Dermis microvascular lymphatic vessel endothelial cell (primary cell): ENCODE data around the gene EXOC6. TPM values are rescaled to one million over a fixed set of nuclear protein-coding genes. Genes with fewer than 3 reads are reported as not detected.
"Not testable (repeated sequence)": the region's sequence is repeated elsewhere in the genome, so short reads cannot be mapped to it uniquely, and the experiment has no call there.

Source experiments
- DNase-seq, 2 donors: peaks; one replicate each; pipeline versions ENCODE4 v3.0.0 to v3.0.0-alpha.2; 2010; ENCODE audit warnings: low read depth in 2 of 2
- total RNA-seq: library from RNA; depleted of rRNA; stranded (reverse); fragments of >200 nt; gene quantifications from 2 replicates; pipeline ENCODE4 v1.2.1, GENCODE V29; 2014

The EXOC6 gene
- total RNA-seq, 1 donor from 2014 or later: 292 TPM

GRCh38 chr10:93076871-93077270, 228.6 kb downstream of the EXOC6 start:
- DNase-seq: no peak

- no peak for DNase-seq
These were observed 229.6 kb downstream of the EXOC6 start for GRCh38 chr10:93077860-93078337.

DNA sequence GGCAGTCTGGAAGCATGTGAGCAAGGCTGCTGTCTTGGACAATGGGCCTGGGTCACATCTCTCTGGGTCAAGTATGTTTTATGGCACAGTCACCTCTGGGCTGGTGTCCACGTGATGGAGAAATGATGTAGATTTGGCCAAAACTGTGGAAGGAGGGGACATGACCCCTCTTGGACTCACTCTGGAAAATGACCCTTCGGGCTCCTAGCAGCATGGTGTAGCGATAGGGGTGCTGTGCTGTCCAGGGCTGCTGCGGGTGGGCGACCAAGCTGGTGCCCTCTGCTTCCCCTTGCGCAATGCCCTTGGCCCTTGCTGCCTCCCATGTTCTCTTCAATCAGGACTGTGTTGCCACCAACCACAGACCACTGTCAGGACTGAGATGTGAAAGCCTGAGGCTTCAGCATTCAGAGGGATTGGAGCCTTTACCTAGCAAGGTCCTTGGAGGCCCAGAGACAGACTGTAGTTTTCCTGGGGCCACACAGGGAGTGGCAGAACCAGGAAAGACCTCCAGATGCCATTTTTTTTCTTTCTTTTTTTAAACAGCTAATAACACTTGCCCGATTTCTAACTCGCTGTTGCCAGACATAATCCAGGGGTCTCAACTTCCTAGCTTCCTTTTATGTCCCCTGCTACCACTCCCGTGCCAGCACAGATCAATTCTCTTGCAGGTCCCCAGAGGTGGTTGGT, 231.5 kb downstream of the EXOC6 start:
- no peak for DNase-seq

DNA sequence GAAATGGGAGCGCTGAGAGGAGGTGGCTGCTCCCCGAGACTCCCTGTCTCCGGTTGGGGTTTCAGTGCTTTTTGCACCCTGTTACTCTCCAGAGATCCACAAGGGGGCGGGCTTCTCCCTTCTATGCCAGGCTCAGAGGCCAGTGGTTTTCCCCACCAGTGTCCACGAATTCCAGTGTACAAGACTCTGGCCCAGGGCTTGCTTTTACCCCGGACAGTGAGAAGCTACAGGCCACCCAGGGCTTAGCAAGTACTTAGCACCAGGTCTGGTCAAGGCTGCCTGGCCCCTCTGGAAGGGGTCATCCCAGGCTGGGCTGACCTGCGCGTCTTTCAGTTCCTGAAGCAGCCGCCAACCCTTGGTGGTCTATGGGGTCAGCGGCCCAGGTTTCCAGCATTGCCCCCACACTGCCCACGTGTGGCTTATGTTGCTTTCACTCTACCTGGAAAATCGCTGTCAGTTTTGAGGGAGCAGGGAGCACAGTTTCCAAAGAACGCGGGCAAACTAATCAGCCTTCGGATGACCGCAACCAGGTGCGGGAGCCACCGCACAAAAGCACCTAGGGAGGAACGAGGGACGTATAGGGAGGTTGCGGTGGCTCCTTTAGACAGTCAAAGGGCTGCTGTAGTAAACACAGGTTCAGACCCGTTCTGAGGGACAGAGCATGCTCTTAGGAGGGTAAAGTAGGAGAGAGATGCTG, 232.2 kb downstream of the EXOC6 start:
- peak in 1 of 2 donors; percentile 52 for DNase-seq

GRCh38 chr10:93081318-93081717, 233.0 kb downstream of the EXOC6 start:
- DNase-seq: no peak

DNA sequence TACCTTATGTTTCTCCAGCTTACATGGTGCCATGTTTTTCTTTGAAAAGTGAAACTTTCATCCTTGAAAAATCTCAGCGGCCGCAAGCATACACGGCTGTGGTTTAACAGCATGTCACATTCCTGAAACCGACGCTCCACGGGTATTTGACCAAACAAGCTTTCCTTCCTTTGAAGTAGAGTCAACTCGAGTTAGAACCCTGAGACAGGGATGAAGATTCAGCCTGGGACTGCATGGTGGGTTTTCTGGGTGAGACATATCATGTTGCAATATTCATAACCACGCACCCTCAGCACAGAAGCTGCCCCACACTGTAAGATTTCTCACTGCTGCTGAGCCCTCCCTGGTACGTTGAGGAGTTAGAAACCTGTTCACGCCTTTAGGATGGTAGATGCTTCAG, 233.5 kb downstream of the EXOC6 start:
- DNase-seq: no peak

GRCh38 chr10:93083743-93084539, 235.6 kb downstream of the EXOC6 start:
- no peak for DNase-seq

- no peak for DNase-seq
These were observed 237.0 kb downstream of the EXOC6 start for GRCh38 chr10:93085272-93085859.

- no peak for DNase-seq
These were observed 238.0 kb downstream of the EXOC6 start for GRCh38 chr10:93086289-93086688.

GRCh38 chr10:93087846-93088245, 239.5 kb downstream of the EXOC6 start:
- no peak for DNase-seq

- DNase-seq: no peak
These were observed 240.1 kb downstream of the EXOC6 start for GRCh38 chr10:93088466-93088865.

DNA sequence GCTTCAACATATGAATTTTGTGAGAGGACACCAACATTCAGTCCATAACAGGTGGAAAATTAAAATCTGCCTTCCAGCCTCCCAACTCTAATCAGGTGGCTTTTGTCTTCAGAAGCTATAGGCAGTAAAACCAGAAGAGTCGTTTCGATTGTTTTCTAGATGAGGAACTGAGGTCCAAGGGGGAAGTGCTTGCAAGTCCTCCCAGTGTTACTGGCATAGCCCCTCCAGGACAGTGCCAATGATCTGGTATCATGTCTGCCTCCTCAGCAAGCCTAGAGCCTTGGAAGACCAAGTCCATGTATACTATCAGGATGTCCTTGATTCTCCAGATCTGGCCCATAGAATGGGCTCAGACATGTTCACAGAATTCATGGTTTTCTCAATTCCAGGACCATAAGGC, 242.3 kb downstream of the EXOC6 start:
- no peak for DNase-seq

DNA sequence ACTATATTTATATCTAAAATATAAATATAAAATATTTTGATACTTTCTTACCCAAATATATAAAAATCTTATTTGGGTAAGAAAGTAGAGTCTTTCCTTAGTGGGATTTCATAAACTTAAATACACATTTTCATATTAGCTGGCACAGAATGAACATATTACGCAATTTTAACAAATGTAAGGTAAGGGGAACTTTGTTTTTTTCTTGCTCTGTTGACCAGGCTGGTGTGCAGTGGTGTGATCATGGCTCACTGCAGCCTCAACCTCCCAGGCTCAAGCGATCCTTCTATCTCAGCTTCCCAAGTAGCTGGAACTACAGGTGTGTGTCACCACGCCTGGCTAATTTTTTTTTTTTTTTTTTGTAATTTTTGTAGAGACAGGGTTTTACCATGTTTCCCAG, 243.6 kb downstream of the EXOC6 start:
- DNase-seq: no peak

GRCh38 chr10:93095225-93095624, 246.9 kb downstream of the EXOC6 start:
- DNase-seq: no peak

GRCh38 chr10:93096901-93097300, 248.6 kb downstream of the EXOC6 start:
- no peak for DNase-seq

DNA sequence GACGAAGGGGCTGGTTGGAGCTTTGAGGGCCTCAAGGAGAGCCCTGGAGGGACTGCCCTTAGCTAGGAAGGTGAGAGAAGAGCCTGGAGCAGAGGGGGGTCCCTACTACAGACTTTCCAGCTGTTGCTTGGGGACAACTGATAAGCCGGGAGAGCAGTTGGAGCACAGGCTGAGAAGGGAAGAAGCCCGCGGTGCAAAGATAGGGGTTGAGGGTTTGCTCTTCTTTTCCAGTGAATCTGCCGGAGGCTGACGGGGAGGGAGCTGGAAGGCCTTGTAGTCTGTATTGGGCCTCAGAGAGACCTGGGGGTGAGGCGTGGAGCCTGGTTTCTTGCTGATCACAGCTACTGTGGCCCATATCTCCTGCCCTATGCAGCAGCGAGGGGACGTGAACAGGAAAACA, 249.1 kb downstream of the EXOC6 start:
- DNase-seq: no peak

- no peak for DNase-seq
These were observed 250.5 kb downstream of the EXOC6 start for GRCh38 chr10:93098816-93099215.

GRCh38 chr10:93099670-93100069, 251.3 kb downstream of the EXOC6 start:
- DNase-seq: no peak

DNA sequence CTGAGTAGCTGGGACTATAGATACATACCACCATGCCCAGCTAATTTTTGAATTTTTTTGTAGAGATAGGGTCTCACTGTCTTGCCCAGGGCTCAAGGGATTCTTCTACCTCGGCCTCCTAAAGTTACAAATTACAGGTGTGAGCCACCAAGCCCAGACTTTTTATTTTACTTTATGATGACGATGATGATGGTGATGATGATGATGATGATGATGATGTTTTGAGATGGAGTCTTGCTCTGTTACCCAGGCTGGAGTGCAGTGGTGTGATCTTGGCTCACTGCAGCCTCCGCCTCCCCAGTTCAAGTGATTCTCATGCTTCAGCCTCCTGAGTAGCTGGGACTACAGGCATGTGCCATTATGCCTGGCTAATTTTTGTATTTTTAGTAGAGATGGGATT, 252.8 kb downstream of the EXOC6 start:
- DNase-seq: not testable (repeated sequence)

DNA sequence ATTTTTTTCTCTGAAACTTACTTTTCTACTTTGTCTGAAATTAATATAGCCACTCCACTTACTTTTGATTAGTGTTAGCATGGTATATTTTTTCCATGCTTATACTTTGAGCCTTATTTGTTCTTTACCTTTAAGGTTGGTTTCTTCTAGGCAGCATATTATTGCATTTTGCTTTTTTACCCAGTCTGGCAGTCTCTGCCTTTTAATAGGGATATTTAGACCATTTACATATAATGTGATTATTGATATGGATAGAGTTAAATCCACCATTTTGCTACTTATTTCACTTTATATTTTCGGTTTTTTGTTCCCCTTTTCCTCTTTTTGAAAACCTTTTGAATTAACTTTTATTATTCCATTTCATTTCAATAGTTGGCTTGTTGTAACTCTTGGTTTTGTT, 255.6 kb downstream of the EXOC6 start:
- no peak for DNase-seq

DNA sequence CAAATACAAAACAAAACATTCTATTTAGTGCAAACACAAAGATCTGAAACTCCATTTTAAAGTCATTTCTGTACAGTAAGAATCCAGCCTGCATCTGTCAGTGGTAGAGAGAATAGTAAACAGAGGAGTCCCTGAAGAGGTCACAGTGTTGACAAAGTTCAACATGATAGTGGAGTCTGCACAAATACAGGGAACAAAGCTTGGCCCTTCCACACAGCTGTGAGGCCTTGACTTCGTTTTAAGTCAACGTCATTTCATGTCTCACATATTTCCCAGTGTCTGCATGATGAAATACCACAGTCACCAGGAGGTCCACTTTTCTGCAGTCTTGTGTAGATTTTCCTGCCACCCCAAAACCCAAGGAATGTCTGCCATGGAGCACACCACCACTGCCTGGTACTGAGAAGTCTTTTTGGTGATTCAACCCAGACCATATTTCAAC, 258.3 kb downstream of the EXOC6 start:
- DNase-seq: no peak
